SU-DHL-6 (cell line): ENCODE measurements around the gene BEAN1.

Experiments used
- EZH2phosphoT487 ChIP-seq: fragments of 200-600 bp; sonication (generic), shearing (Covaris generic); conservative IDR thresholded peaks from 2 replicates; pipeline ENCODE4 v1.6.1; 2018; ENCODE audit warnings: mild to moderate bottlenecking, antibody characterized with exemption, low read length, moderate library complexity, mixed read lengths
- TF ChIP-seq, protein P1 (sequence below): fragments of 200-600 bp; sonication (generic); IDR thresholded peaks from one replicate; pipeline ENCODE4 v1.5.1; 2017; ENCODE audit warnings: antibody characterized with exemption, mild to moderate bottlenecking, low read length, moderate library complexity; ENCODE audit not compliant: insufficient read depth, poor library complexity, severe bottlenecking

DNA sequence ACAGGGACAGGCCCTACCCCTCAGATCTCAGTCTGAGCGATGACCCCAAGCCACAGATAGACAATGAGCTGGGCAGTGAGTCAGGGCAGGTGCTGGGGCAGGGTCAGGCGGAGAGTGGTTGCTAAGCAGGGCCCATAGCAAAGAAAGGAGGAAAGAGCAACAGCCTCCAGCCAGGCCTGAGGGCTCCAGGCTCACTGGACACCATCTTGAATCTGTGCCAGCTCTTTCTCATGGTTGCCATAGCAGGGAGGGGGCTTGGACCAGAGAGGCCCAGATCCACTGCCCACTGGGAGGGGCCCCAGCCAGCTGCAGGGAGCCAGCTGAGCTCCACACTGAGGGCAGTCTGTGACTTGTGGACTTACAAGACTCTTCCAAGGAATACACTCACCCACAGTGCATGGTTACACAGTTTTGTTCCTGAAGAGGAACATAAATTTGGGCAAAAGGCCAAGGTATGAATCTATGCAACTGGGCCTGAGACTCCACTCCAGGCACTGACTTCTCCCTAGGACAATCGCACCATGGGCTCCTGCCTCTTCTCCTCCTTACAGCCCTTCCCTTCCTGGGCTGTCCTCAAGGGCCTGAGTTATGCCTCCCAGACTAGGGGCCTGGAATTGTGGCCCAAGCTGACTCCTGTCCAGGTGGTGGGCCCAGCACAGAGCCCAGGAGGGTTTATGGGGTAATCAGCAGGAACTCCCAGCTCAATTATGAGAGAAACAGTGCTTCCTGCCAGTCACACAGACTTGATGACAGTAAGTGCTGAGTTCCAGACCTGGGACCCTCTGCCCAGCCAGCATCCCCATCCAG, 59.9 kb downstream of the BEAN1 start:
- TF ChIP-seq, protein P1, sequence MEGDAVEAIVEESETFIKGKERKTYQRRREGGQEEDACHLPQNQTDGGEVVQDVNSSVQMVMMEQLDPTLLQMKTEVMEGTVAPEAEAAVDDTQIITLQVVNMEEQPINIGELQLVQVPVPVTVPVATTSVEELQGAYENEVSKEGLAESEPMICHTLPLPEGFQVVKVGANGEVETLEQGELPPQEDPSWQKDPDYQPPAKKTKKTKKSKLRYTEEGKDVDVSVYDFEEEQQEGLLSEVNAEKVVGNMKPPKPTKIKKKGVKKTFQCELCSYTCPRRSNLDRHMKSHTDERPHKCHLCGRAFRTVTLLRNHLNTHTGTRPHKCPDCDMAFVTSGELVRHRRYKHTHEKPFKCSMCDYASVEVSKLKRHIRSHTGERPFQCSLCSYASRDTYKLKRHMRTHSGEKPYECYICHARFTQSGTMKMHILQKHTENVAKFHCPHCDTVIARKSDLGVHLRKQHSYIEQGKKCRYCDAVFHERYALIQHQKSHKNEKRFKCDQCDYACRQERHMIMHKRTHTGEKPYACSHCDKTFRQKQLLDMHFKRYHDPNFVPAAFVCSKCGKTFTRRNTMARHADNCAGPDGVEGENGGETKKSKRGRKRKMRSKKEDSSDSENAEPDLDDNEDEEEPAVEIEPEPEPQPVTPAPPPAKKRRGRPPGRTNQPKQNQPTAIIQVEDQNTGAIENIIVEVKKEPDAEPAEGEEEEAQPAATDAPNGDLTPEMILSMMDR, result no peak
- TF ChIP-seq EZH2phosphoT487, result no peak
